Spleen (tissue), 11 donors: ENCODE data around the gene PCED1B. TPM values are rescaled to one million over a fixed set of nuclear protein-coding genes. Genes with fewer than 3 reads are reported as not detected.
A peak's percentile ranks its signal among the peaks of the same experiment; 100 is the strongest.
"Not testable (repeated sequence)": the region's sequence is repeated elsewhere in the genome, so short reads cannot be mapped to it uniquely, and the experiment has no call there.

Experiments used
- DNase-seq: peaks from one replicate; pipeline ENCODE4 v3.0.0-alpha.2; 2020
- H3K27ac ChIP-seq, 8 donors: fragments of 200-600 bp; sonication (generic) in 7 of 8; 1 replicate in 4 of 8; 2 replicates in 4 of 8; pipeline versions ENCODE4 v1.5.0 to v1.8.0; 2016 to 2021; ENCODE audit warnings: inconsistent platforms in 4 of 8, mild to moderate bottlenecking in 4 of 8, moderate library complexity in 1 of 8
- H3K27me3 ChIP-seq, 7 donors: fragments of 200-600 bp; sonication (generic) in 6 of 7; replicated peaks in 1 of 7; 1 replicate in 4 of 7; 2 replicates in 3 of 7; pipeline versions ENCODE4 v1.5.0 to v1.8.0; 2016 to 2021; ENCODE audit warnings: inconsistent platforms in 3 of 7, mild to moderate bottlenecking in 1 of 7
- H3K36me3 ChIP-seq, 6 donors: fragments of 200-600 bp; sonication (generic) in 5 of 6; 1 replicate in 4 of 6; 2 replicates in 2 of 6; pipeline versions ENCODE4 v1.5.0 to v1.8.0; 2016 to 2021; ENCODE audit warnings: inconsistent platforms in 2 of 6
- H3K4me1 ChIP-seq, 6 donors: fragments of 200-600 bp; sonication (generic) in 5 of 6; 1 replicate in 3 of 6; 2 replicates in 3 of 6; pipeline versions ENCODE4 v1.5.0 to v1.8.0; 2016 to 2021; ENCODE audit warnings: inconsistent platforms in 3 of 6
- H3K4me3 ChIP-seq, 8 donors: fragments of 200-600 bp; sonication (generic) in 7 of 8; 1 replicate in 4 of 8; 2 replicates in 4 of 8; pipeline versions ENCODE4 v1.5.0 to v1.8.0; 2016 to 2021; ENCODE audit warnings: inconsistent platforms in 4 of 8, mild to moderate bottlenecking in 4 of 8, moderate library complexity in 2 of 8
- H3K9me3 ChIP-seq, 8 donors: fragments of 200-600 bp; sonication (generic) in 7 of 8; 1 replicate in 4 of 8; 2 replicates in 4 of 8; pipeline versions ENCODE4 v1.5.0 to v1.8.0; 2016 to 2021; ENCODE audit warnings: inconsistent platforms in 4 of 8
- CTCF ChIP-seq, 11 experiments: fragments of 200-600 bp in 7 of 11; fragments of 450-650 bp in 4 of 11; sonication (generic) in 4 of 11; IDR thresholded peaks in 8 of 11; conservative IDR thresholded peaks in 3 of 11; 1 replicate in 7 of 11; 2 replicates in 4 of 11; pipeline versions ENCODE4 v1.4.0 to v1.8.0; 2016 to 2021; ENCODE audit warnings: antibody characterized with exemption in 11 of 11, inconsistent platforms in 4 of 11, mild to moderate bottlenecking in 1 of 11
- POLR2A ChIP-seq, 3 donors: fragments of 450-650 bp; IDR thresholded peaks; one replicate each; pipeline ENCODE4 v1.5.1; 2017; ENCODE audit warnings: antibody characterized with exemption in 3 of 3, mild to moderate bottlenecking in 1 of 3
- POLR2AphosphoS5 ChIP-seq, 3 donors: sonication (generic); formaldehyde crosslinking; IDR thresholded peaks; one replicate each; pipeline ENCODE4 v1.5.1; 2017; ENCODE audit warnings: antibody characterized with exemption in 3 of 3
- WGBS, 5 donors: extraction: QIAGEN DNeasy Blood & Tissue Kit in 3 of 5; methylation state at CpG; one replicate each; pipeline versions ENCODE4 v1.1.5 to v1.1.7; 2013 to 2018; 5-methylcytosine and 5-hydroxymethylcytosine counted together
- intact Hi-C: fragments of 100-400 bp; cut with DNase I; formaldehyde crosslinking; loops from one replicate; pipeline ENCODE4 v1.15.0; 2023; ENCODE audit warnings: low total_unique reads
- polyA plus RNA-seq, 3 donors: library from polyadenylated mRNA; stranded (reverse); fragments of 200-250 nt; gene quantifications; one replicate each; pipeline ENCODE4 v1.2.1, GENCODE V29; 2013
- total RNA-seq, 7 donors: library from RNA; depleted of rRNA in 3 of 7; stranded (reverse); fragments of >200 nt in 3 of 7; fragmentation: NEBNext Ultra II Directional in 4 of 7; extraction: Animal tissue kit (Norgen Biotek cat#: 25700) in 4 of 7; gene quantifications; one replicate each; pipeline versions ENCODE4 v1.1.0 to v1.2.1, GENCODE V29; 2016 to 2021
- donor health status: healthy with polysubstance abuse.
- donor health status: DM: no; HTN: no; CAD: no; lungs with moderate emphysema.
- donor health status: DM: no; HTN: no; CAD: no.
- donor health status: Bipolar disorder and iron deficiency.
- donor health status: healthy.
- donor health status: DM: no; HTN: no; CAD: no.
- donor health status: DM: yes; HTN: yes; CAD: no.

The PCED1B gene
- total and polyA plus RNA-seq, 10 donors: 15.3 to 34.5 (median 24.4) TPM

GRCh38 chr12:47193066-47193465 is 113.6 kb downstream of the PCED1B start:
- H3K4me3 ChIP-seq: peak overlapping the region in 1 of 8 donors; percentile 33
- intact Hi-C loops: no loop called here
- peaks cover 0 to 3% (median 0%) of the 10 kb centered on the region in 6 donors for H3K36me3 ChIP-seq
- no peaks in the 10 kb centered on the region for H3K27me3 ChIP-seq
- TF ChIP-seq POLR2AphosphoS5 (IDR thresholded peaks at IDR 0.05): no peak
- TF ChIP-seq POLR2A (IDR thresholded peaks at IDR 0.05): no peak
- no peak for TF ChIP-seq CTCF (IDR thresholded peaks at IDR 0.05 in 8 of 11, conservative IDR thresholded peaks at IDR 0.05 in 3 of 11)
- H3K9me3 ChIP-seq: no peaks in the 10 kb centered on the region
- peaks cover 22 to 80% (median 66%) of the 10 kb centered on the region in 6 donors for H3K4me1 ChIP-seq
- WGBS, 5 donors: 41 to 55% (median 50%) methylated on average over 3 of the region's 3 CpGs
- peak overlapping the region; percentile 20 to 74 (median 60) for H3K27ac ChIP-seq
- DNase-seq: no peak

GRCh38 chr12:47194501-47194900 is 115.1 kb downstream of the PCED1B start:
- Histone ChIP-seq H3K4me3 (no peak overlapping the region), H3K4me1 (peaks cover 22 to 78% (median 56%) of the 10 kb centered on the region in 6 donors), H3K27me3 (no peaks in the 10 kb centered on the region), H3K36me3 (peaks cover 0 to 3% (median 0%) of the 10 kb centered on the region in 6 donors), H3K27ac (peak overlapping the region in 4 of 8 donors; percentile 52 to 74 (median 66)), H3K9me3 (no peaks in the 10 kb centered on the region)
- intact Hi-C loops: no loop called here
- 22 to 40% (median 28%) methylated on average over 4 of the region's 4 CpGs for WGBS, 5 donors
- TF ChIP-seq POLR2A (IDR thresholded peaks at IDR 0.05) (no peak), POLR2AphosphoS5 (IDR thresholded peaks at IDR 0.05) (no peak), CTCF (IDR thresholded peaks at IDR 0.05 in 8 of 11, conservative IDR thresholded peaks at IDR 0.05 in 3 of 11) (no peak)
- DNase-seq: no peak

GRCh38 chr12:47200446-47200845 is 121.0 kb downstream of the PCED1B start:
- peaks cover 0 to 46% (median 10%) of the 10 kb centered on the region in 6 donors for H3K4me1 ChIP-seq
- WGBS, 5 donors: 77 to 91% (median 88%) methylated on average over 2 of the region's 2 CpGs
- peaks cover 0 to 19% (median 2%) of the 10 kb centered on the region in 6 donors for H3K36me3 ChIP-seq
- intact Hi-C loops: no loop called here
- TF ChIP-seq POLR2AphosphoS5 (IDR thresholded peaks at IDR 0.05) (no peak), CTCF (IDR thresholded peaks at IDR 0.05 in 8 of 11, conservative IDR thresholded peaks at IDR 0.05 in 3 of 11) (no peak), POLR2A (IDR thresholded peaks at IDR 0.05) (no peak)
- DNase-seq: no peak
- H3K9me3 ChIP-seq: no peaks in the 10 kb centered on the region
- H3K27ac ChIP-seq: no peak overlapping the region
- no peak overlapping the region for H3K4me3 ChIP-seq
- H3K27me3 ChIP-seq: no peaks in the 10 kb centered on the region

- H3K9me3 ChIP-seq, H3K27me3 ChIP-seq, H3K27ac ChIP-seq, H3K4me3 ChIP-seq, intact Hi-C loops, DNase-seq: not testable (repeated sequence)
- peaks cover 6 to 47% (median 16%) of the 10 kb centered on the region in 6 donors for H3K4me1 ChIP-seq
- 91 to 96% (median 94%) methylated on average over 6 of the region's 6 CpGs for WGBS, 5 donors
- peaks cover 0 to 26% (median 2%) of the 10 kb centered on the region in 6 donors for H3K36me3 ChIP-seq
These were observed 121.8 kb downstream of the PCED1B start for GRCh38 chr12:47201190-47201589.

- Histone ChIP-seq H3K9me3 (no peaks in the 10 kb centered on the region), H3K27ac (no peak overlapping the region), H3K4me3 (no peak overlapping the region), H3K27me3 (no peaks in the 10 kb centered on the region), H3K4me1 (peaks cover 16 to 57% (median 26%) of the 10 kb centered on the region in 6 donors), H3K36me3 (peaks cover 0 to 35% (median 2%) of the 10 kb centered on the region in 6 donors)
- TF ChIP-seq CTCF (IDR thresholded peaks at IDR 0.05 in 8 of 11, conservative IDR thresholded peaks at IDR 0.05 in 3 of 11) (no peak), POLR2A (IDR thresholded peaks at IDR 0.05) (no peak), POLR2AphosphoS5 (IDR thresholded peaks at IDR 0.05) (no peak)
- DNase-seq: no peak
- WGBS, 5 donors: 87 to 100% (median 95%) methylated on average over 2 of the region's 2 CpGs
- intact Hi-C loops: no loop called here
These were observed 122.8 kb downstream of the PCED1B start for GRCh38 chr12:47202176-47202575.
